ENCODE data around the gene NFRKB.
"Not testable (repeated sequence)": the region's sequence is repeated elsewhere in the genome, so short reads cannot be mapped to it uniquely, and the experiment has no call there.

Gene NFRKB

GRCh38 chr11:129894278-129895125 is 876 bp downstream of the NFRKB start:
- in situ Hi-C loops (cut with HindIII; ENCODE audit: low sequenced_read_pairs) = no loop called here

GRCh38 chr11:129888451-129888850 is 6.9 kb downstream of the NFRKB start:
- in situ Hi-C loops (cut with HindIII; ENCODE audit: low sequenced_read_pairs) = no loop called here

DNA sequence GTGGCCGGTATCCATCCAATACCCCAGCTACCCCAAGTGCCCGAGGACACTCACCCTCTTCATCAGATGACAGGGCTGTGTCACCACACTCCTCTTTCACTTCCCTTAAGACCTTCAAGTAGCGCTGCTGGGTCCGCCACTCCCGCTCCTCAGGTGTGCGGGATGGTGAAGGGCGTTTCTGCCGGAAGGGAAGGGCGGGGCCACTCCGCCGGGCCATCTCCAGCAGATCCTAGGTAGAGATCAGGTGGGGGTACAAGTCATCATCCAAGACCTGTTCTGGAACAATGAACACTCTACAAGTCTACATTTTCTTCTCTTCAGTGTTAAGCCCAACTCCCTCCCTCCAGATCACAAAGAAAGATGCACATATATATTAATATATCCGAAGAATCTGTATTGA is 10.0 kb downstream of the NFRKB start:
- in situ Hi-C loops (cut with HindIII; ENCODE audit: low sequenced_read_pairs) = no loop called here

- in situ Hi-C loops (cut with HindIII; ENCODE audit: low sequenced_read_pairs) = no loop called here
Measured at GRCh38 chr11:129884581-129884980, 10.8 kb downstream of the NFRKB start.

DNA sequence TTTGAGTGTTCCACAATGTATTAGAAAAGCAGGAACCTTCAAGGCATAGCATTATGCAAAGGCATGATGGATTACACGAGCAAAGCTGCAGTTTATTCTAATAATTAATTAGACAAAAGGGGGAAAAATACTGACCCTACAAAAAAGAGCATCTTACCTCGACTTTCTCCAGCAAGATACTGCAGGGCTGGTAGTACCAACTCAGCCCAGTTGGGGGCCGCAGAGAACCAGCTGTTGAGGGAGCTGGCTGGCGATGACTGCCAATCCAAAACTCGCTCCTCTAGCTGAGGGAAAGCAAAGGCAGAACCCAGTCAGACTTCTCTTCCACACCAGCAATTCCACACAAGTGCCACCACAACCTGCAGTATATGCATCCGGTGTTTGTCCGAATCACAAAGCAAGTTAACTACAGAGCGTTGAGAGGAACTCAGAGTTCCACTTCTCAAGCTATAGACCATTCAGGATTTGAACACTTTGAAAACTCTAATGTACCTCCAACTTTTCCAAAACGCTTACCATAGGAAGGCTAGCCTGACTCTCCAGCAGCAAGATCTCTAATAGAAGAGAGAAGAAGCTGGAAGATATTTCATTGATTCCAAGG is 13.7 kb downstream of the NFRKB start:
- in situ Hi-C loops (cut with HindIII; ENCODE audit: low sequenced_read_pairs) = no loop called here

DNA sequence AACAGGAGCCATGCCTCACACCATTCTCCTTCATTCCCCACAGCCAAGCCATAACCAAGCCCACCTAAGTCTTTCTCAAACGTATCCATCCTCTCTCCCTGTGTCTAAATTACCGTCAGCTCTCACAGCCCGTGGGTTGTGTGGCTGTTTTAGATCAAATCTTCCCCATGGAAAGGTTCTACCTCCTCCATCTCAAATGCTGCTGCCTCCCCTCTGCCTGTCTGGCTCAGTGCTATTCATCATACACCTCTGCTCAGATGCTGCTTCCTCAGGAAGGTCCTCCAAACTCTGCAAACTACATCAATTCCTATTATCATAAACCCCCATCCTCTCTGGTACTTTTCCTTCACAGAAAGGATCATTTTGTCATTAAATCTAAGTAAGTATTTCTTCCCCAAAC is 15.1 kb downstream of the NFRKB start:
- in situ Hi-C loops (cut with HindIII; ENCODE audit: low sequenced_read_pairs) = no loop called here

GRCh38 chr11:129871914-129872313 is 23.5 kb downstream of the NFRKB start:
- in situ Hi-C loops (cut with HindIII; ENCODE audit: low sequenced_read_pairs) = no loop called here

DNA sequence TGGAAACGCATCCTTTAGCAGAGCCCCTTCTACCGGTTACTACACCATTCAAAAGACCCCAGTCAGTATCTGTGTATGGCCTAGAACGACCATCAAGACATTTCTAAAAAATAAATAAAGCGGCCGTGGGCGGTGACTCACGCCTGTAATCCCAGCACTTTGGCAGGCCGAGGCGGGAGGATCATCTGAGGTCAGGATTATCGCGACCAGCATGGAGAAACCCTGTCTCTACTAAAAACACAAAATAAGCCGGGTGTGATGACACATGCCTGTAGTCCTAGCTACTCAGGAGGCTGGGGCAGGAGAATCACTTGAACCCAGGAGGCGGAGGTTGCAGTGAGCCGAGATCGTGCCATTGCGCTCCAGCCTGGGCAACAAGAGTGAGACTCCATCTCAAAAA is 26.8 kb downstream of the NFRKB start:
- in situ Hi-C loops (cut with HindIII; ENCODE audit: low sequenced_read_pairs) = not testable (repeated sequence)

- in situ Hi-C loops (cut with HindIII; ENCODE audit: low sequenced_read_pairs) = no loop called here
Measured at GRCh38 chr11:129866311-129866710, 29.1 kb downstream of the NFRKB start.

DNA sequence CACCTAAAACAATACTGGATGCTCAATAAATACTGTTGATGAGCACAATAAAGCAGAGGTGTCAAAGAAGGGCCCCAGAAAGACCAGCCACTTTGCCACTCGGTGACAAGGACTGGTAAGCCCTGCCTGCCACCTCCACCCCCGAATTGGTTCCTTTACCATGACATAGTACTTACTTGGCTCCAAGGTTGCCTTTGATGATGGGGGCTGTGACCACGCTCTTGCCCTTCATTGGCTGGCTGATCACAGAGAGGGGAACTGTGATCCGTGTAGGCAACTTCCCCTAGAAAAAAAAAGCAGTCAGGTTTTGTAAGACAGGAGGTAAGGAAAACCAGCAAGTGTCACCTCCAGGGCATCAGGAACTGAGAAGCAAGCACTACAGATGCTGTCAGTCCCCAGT is 29.7 kb downstream of the NFRKB start:
- in situ Hi-C loops (cut with HindIII; ENCODE audit: low sequenced_read_pairs) = no loop called here

DNA sequence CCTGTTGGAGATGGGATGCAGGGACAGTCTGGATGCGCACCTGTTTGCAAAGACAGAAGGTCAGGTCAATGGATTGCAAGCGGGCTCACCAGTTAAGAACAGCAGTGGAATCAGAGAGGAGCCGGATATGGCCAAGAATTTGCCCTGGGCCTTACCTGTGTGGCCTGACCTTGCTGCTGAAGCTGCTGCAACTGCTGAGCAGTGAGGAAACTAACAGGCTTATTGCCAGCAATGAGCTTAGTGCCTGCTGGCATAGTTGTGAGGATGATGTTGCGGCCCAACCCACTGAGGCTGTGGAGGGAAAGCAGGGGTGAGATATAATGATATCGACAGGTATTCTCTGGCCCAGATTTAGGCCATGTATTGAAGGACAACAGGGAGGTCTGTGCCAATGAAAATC is 30.6 kb downstream of the NFRKB start:
- in situ Hi-C loops (cut with HindIII; ENCODE audit: low sequenced_read_pairs) = no loop called here

GRCh38 chr11:129861702-129862522 is 33.5 kb downstream of the NFRKB start:
- in situ Hi-C loops (cut with HindIII; ENCODE audit: low sequenced_read_pairs) = no loop called here

DNA sequence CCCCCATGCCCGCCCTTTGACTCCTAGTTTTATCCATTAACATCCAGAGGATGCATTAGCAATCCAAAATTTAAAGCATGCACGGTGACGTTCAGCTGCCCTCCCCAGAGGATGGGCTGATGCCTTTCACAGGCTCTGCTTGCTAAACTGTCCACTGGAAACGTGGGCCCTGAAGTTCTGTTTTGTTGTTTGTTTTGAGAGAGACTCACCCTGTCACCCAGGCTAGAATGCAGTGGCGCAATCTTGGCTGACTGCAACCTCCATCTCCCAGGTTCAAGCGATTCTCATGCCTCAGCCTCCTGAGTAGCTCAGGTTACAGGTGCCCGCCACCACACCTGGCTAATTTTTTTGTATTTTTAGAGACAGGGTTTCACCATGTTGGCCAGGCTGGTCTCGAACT is 39.3 kb downstream of the NFRKB start:
- in situ Hi-C loops (cut with HindIII; ENCODE audit: low sequenced_read_pairs) = no loop called here

DNA sequence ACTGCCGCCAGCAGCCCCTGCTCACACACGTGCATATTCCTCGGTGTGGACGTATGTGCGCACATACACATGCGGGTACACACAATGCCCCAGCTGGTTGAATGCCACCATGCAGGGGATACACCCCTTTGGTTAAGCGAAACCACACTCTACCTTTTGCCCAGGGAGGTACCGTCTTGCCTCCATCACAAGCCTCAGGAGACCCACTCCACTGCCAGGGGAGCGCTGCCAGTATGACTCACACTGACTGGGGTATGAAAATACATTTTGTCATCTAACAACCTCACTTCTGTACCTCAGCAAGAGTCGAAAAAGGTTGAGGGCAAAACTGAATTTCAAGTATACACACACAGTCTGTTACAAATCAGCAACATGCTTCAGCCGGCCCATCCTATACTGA is 40.3 kb downstream of the NFRKB start:
- in situ Hi-C loops (cut with HindIII; ENCODE audit: low sequenced_read_pairs) = no loop called here

GRCh38 chr11:129854232-129854805 is 41.1 kb downstream of the NFRKB start:
- in situ Hi-C loops (cut with HindIII; ENCODE audit: low sequenced_read_pairs) = no loop called here

GRCh38 chr11:129853518-129854231 is 41.7 kb downstream of the NFRKB start:
- in situ Hi-C loops (cut with HindIII; ENCODE audit: low sequenced_read_pairs) = no loop called here

DNA sequence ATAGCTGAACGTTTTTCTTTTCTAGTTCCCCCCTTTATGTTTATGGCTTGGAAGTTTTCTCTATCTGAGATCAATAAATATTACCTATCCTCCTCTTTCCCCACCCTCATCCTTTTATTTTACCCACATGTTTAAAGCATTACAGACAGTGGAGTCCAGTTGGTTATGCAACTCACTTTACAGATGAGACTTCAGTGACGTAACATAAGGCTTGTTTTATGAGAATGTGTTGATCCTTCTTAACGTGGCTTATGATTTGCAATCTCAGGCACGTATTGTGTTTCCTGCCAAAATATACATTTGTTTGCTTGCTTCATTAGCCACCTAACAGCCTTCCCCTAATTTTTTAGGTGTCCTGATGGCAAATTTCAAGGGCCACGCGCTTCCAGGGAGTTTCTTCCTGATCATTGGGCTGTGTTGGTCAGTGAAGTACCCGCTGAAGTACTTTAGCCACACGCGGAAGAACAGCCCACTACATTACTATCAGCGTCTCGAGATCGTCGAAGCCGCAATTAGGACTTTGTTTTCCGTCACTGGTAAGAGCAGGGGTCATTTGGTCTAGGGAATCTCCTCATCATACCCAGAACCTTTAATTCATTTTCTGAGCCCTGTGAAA is 43.1 kb downstream of the NFRKB start:
- in situ Hi-C loops (cut with HindIII; ENCODE audit: low sequenced_read_pairs) = no loop called here

- in situ Hi-C loops (cut with HindIII; ENCODE audit: low sequenced_read_pairs) = no loop called here
Measured at GRCh38 chr11:129849447-129850130, 45.8 kb downstream of the NFRKB start.

- in situ Hi-C loops (cut with HindIII; ENCODE audit: low sequenced_read_pairs) = not testable (repeated sequence)
Measured at GRCh38 chr11:129847361-129847760, 48.0 kb downstream of the NFRKB start.
